Amygdala (tissue), 56 donors: ENCODE measurements around the gene CACNA2D3.

ENCODE experiments used
- DNase-seq, 56 donors: peaks; one replicate each; lab custom pipeline; 2025; lab: John Stamatoyannopoulos, UW

The CACNA2D3 gene

DNA sequence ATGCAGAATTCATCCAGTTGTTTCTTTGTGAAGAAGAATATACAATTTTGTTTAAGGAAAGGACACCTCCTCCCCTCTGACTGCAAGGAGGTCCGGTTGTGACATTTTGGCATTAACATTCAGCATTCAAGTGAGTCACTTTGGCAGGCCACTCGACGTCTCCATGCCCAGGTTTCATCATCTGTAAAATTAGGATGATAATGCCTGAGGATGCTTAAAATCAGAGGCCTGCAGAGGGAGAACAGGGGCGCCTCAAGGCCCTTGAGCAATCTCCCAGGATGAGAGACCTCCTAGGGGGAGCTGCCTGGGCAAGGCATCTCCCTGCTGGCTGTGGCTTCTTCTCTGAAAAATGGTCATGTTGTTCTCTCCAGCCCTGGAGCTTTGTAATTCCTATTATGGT lies 236.0 kb downstream of the CACNA2D3 start:
- DNase-seq = no peak

DNA sequence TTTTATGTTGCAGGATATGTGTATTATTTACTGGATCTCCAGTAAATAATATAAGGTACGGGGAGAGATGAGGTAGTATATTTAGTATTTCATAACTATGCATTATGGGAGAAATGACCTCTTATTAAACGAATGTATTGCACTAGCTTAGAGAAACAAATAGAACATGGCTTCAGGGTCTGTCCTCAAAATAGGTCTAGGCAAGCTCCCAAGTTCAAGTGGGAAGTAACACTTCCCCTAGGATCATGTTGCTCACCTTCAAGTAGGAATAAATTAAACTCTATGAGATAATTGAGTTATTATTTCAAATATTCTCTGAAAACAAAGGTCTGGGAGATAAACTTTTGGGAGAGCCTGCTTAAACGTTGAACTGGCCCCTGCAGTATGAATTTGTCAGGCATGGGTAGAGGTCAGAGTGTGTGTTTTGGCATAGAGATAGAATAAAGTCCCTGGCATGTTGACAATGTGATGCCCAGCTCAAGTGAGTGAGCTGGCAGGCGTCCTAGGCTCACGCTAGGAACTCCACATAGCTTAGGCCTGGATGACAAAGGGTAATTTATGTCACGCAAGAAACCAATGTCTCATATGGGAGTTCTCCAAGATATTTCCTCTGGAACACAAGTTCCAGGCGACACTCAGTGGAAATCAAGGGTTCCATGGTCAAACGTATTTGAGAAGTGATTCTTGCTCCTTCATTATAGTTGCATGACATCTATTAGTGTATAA lies 236.8 kb downstream of the CACNA2D3 start:
- DNase-seq = no peak

GRCh38 chr3:54360320-54360719 lies 238.0 kb downstream of the CACNA2D3 start:
- no peak for DNase-seq

- no peak for DNase-seq
Measured at GRCh38 chr3:54361746-54362283, 239.5 kb downstream of the CACNA2D3 start.

DNA sequence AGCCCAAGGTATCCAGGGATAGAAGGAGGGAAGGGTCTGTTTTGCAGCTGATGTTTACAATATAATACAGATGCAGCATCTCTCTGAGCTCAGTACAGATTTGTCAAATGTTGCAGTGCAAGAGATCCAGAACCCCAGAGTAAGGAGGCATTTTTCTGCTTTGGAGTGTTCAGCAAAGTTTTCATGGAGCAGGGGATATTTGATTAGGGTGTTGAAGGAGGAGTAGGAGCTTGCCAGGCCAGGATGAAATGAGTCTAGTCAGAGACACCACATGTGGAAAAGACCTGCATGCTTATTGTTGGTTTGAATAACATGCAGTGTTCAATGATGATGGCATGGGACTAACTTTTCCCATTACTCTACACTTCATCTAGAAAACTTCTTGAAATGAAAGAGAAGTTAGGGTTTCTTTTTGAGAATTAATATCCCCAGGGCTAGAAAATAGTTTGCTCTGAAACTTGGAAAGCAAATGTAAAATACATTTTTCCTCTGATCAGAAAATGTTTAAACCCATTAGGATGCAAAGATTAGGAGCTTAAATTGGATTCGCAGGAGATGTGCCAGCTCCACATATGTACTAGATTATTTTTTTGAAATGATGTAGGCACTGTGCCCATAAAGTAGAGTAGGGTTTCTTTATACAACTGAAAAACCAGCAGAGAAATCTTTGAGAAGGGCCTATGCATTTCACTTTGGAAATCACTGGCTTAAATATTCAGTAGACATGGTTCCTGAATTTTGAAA lies 243.8 kb downstream of the CACNA2D3 start:
- no peak for DNase-seq

DNA sequence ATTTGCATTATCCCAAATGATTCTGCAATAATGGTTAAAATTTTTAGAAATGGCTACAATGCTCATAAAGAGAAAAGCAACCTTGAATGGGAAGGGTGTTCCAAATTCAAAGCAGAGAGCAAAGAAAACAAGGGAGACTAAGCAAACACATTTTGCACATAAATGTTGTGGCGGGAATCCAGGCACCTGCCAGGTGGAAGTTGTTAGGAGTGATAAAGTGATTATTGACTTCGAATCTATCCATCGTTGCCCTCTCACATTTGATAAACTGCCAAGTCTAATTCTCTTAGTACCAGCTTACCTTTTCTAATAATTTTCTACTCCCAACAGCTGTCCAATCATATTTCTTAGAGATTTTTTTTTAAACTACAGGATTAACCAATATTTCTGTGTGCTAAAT lies 244.5 kb downstream of the CACNA2D3 start:
- no peak for DNase-seq

DNA sequence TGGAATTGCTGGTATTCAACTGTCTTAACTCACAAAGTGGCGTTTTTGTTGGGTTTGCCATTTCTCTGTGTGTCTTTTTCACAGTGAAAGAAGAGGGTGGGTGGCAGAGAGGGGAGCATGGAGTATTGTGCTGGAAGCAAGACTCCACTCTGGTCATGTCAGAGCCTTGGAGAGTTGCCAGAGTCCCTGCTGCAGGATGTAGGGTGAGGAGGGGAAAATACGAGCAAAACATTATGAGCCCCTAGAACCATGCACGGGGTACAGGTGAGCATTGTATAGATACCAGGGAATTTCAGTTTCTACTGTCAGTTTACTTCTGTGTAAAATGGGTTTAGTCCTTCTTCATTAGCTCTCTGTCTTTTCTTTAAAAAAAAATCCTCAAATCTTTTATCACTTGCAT lies 249.9 kb downstream of the CACNA2D3 start:
- no peak for DNase-seq

DNA sequence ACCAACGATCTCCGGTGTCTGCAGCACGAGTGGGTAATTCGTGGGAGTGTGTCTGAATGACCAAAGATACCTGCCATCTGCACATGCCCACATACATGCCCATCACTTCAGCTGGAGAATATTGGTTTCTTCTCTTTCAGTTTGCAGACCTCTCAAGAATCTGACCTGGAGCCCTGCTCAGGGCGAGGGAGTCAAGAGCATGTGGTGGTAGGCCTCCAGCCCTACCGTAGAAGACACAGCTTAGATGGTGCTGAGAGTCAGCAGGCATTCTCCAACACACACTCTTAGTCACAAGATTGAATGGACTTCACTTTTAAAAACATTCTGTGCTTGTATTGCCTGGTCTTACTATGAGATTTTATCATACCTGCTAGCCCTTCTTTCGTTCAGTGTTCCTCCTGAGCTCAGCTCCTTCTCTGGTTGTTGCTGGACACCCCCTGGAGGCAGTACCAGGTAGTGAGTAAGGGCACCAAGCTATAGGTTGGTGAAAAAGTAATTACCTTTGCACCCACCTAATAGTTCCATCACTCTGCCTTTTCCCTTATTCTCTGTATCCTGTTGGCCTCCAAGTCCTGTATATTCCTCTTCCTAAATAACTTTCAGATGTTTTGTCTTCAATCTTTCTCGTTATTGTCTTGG lies 252.0 kb downstream of the CACNA2D3 start:
- DNase-seq = no peak

GRCh38 chr3:54376142-54376807 lies 253.9 kb downstream of the CACNA2D3 start:
- no peak for DNase-seq

DNA sequence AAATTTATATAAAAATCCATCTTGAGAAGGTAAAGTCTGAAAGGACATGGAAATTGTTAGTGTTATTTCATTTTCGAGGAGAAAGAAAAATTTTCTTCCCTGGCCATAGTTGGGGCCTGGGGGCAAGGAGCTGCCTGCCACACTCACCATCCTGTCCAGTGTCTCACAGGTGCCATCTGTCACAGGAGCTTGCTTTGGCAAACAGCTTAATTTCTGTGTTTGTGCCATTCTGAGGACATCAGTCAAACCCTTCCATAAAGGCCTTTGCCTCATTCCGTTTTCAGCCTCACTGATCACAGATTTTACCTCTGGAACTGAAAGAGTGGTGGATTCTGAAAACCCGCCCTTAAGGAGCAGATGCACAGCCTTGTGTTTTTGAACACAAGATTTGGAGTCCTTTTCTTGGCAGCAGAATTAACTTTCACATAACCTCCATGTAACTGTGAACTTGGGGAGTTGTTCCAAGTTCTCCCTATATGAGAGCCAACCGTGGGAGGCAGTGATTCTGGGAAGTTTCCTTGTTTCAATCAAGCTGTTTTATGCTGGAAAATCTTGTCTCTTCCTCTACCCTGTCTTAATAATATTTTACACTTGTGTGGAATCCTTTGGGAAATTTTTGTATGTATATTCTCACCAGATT lies 254.7 kb downstream of the CACNA2D3 start:
- no peak for DNase-seq

GRCh38 chr3:54378184-54378583 lies 255.8 kb downstream of the CACNA2D3 start:
- no peak for DNase-seq

- no peak for DNase-seq
Measured at GRCh38 chr3:54384279-54384678, 261.9 kb downstream of the CACNA2D3 start.

GRCh38 chr3:54390582-54390981 lies 268.2 kb downstream of the CACNA2D3 start:
- DNase-seq = no peak

GRCh38 chr3:54393150-54393549 lies 270.8 kb downstream of the CACNA2D3 start:
- no peak for DNase-seq

DNA sequence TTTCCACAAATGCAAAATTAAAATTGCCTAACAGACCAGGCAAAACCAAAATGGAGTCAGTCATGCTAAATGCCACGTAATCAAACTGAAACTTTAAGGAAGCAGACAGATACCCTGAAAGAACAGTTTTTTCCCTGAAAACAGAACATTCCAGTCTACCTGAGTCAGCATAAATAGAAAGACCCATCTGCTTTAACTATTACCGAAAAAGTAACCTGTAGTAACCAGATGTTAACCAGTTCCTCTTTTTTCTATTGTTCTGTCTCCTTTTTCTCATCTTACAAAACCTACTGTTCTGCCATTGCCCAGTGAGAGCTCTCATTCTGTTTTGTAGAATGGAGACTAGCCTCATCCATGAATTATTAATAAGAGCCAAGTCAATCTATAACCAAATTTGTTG lies 286.0 kb downstream of the CACNA2D3 start:
- no peak for DNase-seq

- DNase-seq = no peak
Measured at GRCh38 chr3:54421943-54422342, 299.6 kb downstream of the CACNA2D3 start.

GRCh38 chr3:54424292-54424691 lies 301.9 kb downstream of the CACNA2D3 start:
- no peak for DNase-seq

- DNase-seq = no peak
Measured at GRCh38 chr3:54426381-54426780, 304.0 kb downstream of the CACNA2D3 start.

DNA sequence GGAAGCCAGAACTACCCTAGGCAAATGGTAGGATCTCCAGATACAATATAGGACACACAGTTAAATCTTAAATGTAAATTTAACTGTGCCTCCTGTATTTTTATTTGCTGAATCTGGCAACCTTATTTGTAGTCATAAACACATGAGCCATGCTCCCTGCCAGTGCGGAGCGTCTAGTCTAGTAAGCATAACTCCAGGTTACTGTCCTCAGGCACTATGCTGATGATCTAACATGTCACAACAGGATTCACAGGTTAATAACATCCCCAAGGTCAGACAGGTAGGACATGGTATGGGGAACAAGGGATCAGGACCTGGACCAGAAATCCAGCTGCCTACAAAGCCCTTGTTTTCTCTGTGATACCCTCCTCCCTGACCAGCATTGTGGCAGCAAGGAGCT lies 305.1 kb downstream of the CACNA2D3 start:
- no peak for DNase-seq
